GM21360 (cell line): ENCODE data around the gene SNTG2.

Experiments used
- ATAC-seq: cut with Tn5 transposase; IDR thresholded peaks from one replicate; pipeline ENCODE4 v1.9.1; 2021; ENCODE audit warnings: mild to moderate bottlenecking, moderate library complexity; ENCODE audit not compliant: unreplicated experiment

Gene SNTG2

DNA sequence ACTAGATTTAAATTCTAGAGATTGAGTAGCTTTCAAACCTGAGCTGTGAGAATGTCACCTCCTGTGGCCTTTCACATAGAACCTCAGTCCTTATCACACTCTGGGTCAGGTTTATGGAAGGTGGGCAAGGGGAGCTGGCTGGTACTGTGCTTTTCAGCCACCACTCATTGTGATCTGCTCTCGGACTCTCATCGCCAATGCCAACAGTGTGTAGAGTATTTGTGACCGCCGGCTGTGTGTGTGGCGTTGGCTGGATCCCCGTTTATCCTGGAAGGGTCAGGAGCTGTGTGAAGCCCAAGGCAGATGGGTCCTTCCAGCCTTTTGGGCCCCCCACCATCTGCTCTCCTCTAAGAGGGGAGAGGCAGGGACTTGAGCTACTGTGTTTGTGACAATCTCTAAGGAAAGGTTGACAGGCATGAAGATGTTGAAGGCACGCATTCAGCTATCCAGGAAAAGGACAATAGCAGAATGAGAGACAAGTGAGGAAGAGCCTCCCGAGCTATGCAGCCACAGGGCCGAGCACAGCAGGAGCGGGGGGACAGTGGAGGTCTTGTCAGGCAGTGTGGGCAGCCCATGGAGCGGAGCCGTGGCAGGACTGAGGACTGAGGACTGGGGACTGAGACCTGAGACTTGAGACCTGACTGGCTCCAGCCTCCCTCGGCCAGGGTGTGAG lies 355.5 kb downstream of the SNTG2 start:
- no peak for ATAC-seq

DNA sequence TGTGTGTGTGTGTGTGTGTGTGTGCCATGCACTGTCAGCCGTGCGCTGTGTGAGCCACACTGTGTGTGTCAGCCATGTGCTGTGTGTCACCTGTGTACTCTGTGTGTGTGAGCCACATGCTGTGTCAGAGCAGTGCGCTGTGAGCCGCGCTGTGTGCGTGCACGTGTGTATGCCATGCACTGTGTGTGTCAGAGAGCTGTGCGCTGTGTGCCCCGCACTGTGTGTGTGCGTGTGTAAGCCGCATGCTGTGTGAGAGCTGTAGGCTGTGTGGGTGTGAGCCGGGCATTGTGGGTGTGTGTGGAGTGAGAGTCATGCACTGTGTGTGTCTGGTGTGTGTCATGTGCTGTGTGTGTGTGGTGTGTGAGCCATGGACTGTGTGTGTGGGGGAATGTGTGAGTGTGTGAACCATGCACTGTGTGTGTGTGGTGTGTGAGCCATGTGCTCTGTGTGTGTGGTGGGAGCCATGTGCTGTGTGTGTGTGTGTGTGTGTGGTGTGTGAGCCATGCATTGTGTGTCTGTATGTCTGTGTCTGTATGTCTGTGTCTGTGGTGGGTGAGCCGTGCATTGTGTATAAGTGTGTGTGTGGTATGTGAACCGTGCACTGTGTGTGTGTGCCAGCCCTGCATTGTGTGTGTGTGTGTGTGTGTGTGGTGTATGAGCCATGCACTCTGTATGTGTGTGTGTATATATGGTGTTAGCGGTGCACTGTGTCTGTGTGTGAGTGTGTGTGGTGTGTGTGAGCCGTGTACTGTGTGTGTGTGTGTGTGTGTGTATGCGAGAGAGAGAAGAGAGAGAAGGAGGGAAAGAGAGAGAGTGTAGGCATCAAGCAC lies 356.3 kb downstream of the SNTG2 start:
- no peak for ATAC-seq

- no peak for ATAC-seq
Measured at GRCh38 chr2:1307670-1308069, 357.0 kb downstream of the SNTG2 start.

- no peak for ATAC-seq
Measured at GRCh38 chr2:1308678-1309077, 358.0 kb downstream of the SNTG2 start.

DNA sequence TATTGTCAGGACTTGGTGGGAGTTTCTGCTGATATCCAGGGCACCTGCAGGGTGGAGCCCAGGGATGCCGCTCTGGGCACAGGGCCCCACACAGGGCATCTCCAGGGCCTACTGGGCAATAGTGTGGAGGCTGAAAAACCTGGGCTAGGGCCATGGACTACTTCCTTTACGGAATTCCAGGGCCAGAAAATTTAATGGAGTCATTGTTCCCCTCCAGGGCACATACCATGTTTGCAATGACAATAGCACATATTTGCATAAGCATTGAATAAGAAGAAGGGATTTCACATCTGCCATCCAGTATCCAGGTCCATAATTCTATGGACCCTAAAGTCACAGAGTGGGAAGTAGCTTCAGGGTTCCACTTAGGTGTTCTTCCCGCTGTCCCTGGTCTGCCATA lies 358.9 kb downstream of the SNTG2 start:
- ATAC-seq = no peak

GRCh38 chr2:1310202-1310601 lies 359.6 kb downstream of the SNTG2 start:
- no peak for ATAC-seq

GRCh38 chr2:1310866-1311265 lies 360.2 kb downstream of the SNTG2 start:
- no peak for ATAC-seq

- ATAC-seq = no peak
Measured at GRCh38 chr2:1313240-1313924, 362.7 kb downstream of the SNTG2 start.

GRCh38 chr2:1314254-1314653 lies 363.6 kb downstream of the SNTG2 start:
- ATAC-seq = no peak

- no peak for ATAC-seq
Measured at GRCh38 chr2:1318366-1319009, 367.8 kb downstream of the SNTG2 start.

DNA sequence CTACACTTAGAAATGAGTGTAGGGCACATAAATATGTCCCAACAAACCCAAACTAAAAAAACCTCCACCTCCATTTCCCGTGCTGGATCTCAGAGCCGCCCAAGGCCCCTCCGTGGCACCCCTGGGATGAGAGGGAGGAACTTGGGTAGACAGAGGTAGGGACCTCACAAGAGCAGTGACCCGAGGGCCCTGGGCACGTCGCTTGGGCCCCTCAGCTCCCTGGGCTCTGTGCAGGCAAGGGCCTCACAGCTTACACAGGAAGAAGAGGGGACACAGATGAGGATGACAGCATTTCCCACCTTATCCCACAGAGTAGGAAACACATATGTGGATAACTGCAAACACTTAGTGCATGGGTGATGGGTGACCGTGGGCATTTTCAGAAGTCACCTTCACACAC lies 368.7 kb downstream of the SNTG2 start:
- ATAC-seq = no peak

DNA sequence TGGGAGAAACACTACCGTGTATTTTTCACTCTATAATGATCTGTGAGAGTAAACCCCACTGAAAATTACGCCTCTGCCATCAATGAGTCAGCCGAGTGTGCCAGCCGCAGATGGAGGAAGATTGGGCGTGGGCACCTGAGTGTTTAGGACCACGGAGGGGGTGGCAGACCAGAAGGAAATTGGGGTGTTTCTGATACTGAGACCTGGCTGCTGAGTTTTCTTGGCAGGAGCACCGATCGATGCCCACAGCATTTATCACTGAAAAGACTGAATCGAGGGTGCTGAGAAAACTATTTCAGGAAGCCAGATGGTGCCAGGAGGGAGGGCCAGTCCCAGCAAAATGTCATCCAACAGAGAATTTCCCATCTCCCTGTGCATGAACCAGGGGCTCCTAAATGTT lies 370.7 kb downstream of the SNTG2 start:
- ATAC-seq = no peak

- ATAC-seq = no peak
Measured at GRCh38 chr2:1324884-1325283, 374.2 kb downstream of the SNTG2 start.

- ATAC-seq = no peak
Measured at GRCh38 chr2:1328684-1329083, 378.0 kb downstream of the SNTG2 start.

- ATAC-seq = no peak
Measured at GRCh38 chr2:1339388-1340140, 388.9 kb downstream of the SNTG2 start.

DNA sequence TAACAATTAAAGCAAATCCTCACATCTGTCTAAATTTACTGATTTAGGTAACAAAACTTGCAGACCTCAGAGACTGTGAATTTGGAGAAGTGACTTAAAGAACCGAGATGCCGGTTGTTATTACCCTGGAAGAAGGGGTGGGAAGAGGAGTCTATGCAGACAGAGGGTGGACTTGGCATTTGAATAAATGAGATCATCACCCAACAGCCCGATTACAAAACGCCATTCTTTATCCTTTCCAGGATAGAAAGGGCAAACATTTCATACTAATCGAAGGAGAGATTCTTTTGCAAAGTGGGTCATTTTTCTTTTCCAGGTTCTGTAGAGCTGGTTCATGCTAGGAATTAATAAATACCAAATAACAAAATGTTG lies 389.5 kb downstream of the SNTG2 start:
- ATAC-seq = no peak

- ATAC-seq = no peak
Measured at GRCh38 chr2:1341404-1342120, 390.9 kb downstream of the SNTG2 start.

- no peak for ATAC-seq
Measured at GRCh38 chr2:1348789-1349188, 398.1 kb downstream of the SNTG2 start.

DNA sequence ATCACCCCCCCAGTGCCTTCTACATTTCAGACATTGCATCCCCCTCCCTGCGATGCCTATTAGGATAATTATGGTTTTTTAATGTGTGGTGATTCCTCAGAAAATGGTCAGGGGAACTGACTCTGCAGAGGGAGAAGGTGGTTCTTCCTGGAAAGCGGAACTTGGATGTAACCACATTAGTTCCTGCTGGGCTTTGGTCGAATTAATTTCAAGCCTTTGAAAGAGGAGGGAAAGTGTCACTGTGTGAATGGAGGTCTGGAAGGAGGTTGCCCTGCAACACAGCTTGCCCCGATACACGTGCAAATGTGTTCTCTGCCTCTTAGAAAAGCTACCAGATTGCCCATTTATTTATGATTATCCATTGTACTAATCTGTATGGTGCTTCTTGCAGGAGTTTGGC lies 399.5 kb downstream of the SNTG2 start:
- no peak for ATAC-seq

DNA sequence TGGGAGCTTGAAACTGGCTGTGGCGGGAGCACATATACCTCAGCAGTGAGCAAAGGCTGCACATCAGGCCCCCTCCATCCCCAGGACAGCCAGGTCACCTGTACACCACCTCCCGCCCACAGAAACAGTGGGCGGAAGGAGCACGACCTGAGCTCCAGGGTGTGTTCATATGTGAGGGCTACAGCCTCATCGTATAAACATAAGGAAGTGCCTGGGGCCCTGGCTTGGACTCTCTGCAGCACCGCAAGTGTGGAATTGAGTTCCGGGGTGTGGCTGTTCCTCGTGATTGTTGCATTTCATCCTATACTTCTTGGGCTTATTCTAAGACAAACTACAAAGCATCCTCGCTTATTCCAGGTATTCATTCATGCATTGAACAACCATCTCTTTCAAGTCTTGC lies 402.5 kb downstream of the SNTG2 start:
- ATAC-seq = no peak
